Measurements from ENCODE around the gene MRI1. TPM values are rescaled to one million over a fixed set of nuclear protein-coding genes. Genes with fewer than 3 reads are reported as not detected.
"Not testable (repeated sequence)": the region's sequence is repeated elsewhere in the genome, so short reads cannot be mapped to it uniquely, and the experiment has no call there.

The MRI1 gene
- total RNA-seq, 4 donors from 2014 or later: 31.2 to 51.8 (median 42.2) TPM

DNA sequence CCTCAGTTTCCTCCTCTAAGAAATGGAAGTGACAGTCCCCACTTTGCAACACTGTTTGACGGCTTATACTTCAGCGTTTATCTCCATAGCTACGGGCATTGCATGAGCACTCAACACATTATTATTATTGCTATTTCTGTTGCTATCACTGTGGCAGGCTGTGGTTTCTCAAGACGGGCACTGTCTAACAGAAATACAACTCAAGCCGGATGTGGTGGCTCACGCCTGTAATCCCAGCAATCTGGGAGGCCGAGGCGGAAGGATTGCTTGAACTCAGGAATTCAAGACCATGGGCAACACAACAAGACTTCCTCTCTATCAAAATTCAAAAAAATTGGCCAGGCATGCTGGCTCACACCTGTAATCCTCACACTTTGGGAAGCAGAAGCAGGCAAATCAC lies 26.0 kb downstream of the MRI1 start:
- WGBS, 2 donors (ENCODE audit: low coverage in 1 of 2): no CpG with 5 or more reads among the region's 8 CpGs
- no peak overlapping the region for H3K4me3 ChIP-seq
- H3K27ac ChIP-seq: no peak overlapping the region

DNA sequence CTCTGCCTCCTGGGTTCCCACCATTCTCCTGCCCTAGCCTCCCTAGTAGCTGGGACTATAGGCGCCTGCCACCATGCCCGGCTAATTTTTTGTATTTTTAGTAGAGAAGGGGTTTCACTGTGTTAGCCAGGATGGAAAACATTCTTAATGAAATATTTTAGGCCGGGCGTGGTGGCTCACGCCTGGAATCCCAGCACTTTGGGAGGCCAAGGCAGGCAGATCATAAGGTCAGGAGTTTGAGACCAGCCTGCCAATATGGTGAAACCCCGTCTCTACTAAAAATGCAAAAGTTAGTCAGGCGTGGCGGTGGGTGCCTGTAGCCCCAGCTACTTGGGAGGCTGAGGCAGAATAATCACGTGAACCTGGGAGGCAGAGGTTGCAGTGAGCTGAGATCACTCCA lies 29.0 kb downstream of the MRI1 start:
- Histone ChIP-seq H3K27ac (peak overlapping the region in 2 of 4 donors; percentile 92 to 94), H3K4me1 (peaks cover 0 to 40% (median 12%) of the 10 kb centered on the region in 3 donors)
- not testable (repeated sequence) for H3K4me3 ChIP-seq, H3K9me3 ChIP-seq, ATAC-seq, H3K27me3 ChIP-seq, H3K36me3 ChIP-seq
- 43 to 83% methylated on average over 1 to 8 of the region's 9 CpGs for WGBS, 2 donors (ENCODE audit: low coverage in 1 of 2)

More for the DNA sequence above, 26.0 kb downstream of the MRI1 start:
- peaks cover 0 to 24% (median 0%) of the 10 kb centered on the region in 3 donors for H3K4me1 ChIP-seq
- no peaks in the 10 kb centered on the region for H3K27me3 ChIP-seq
- ATAC-seq: no peak
- no peaks in the 10 kb centered on the region for H3K36me3 ChIP-seq
- no peak for TF ChIP-seq POLR2AphosphoS5 (IDR thresholded peaks at IDR 0.05)
- TF ChIP-seq, protein P1, sequence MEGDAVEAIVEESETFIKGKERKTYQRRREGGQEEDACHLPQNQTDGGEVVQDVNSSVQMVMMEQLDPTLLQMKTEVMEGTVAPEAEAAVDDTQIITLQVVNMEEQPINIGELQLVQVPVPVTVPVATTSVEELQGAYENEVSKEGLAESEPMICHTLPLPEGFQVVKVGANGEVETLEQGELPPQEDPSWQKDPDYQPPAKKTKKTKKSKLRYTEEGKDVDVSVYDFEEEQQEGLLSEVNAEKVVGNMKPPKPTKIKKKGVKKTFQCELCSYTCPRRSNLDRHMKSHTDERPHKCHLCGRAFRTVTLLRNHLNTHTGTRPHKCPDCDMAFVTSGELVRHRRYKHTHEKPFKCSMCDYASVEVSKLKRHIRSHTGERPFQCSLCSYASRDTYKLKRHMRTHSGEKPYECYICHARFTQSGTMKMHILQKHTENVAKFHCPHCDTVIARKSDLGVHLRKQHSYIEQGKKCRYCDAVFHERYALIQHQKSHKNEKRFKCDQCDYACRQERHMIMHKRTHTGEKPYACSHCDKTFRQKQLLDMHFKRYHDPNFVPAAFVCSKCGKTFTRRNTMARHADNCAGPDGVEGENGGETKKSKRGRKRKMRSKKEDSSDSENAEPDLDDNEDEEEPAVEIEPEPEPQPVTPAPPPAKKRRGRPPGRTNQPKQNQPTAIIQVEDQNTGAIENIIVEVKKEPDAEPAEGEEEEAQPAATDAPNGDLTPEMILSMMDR (IDR thresholded peaks at IDR 0.05): no peak
- TF ChIP-seq EP300 (IDR thresholded peaks at IDR 0.05): no peak
- no peak for TF ChIP-seq POLR2A (IDR thresholded peaks at IDR 0.05)
- H3K9me3 ChIP-seq: no peaks in the 10 kb centered on the region

DNA sequence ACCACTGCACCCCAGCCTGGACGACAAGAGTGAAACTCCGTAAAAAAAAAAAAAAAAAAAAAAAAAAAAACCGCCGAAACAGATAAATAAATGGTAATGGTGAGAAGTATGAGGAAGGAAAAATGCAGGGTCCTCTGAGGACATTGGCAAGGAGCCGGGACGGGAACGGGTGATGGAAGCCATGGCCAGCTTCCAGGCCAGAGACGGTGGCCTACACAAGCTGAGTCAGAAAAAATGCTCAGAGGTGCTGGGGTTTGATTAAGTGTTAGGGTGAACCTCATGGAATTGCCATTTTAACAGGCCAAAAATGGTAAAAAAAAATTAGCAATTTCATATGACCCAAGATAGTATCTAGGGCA lies 30.1 kb downstream of the MRI1 start:
- 1% methylated on average over 8 of the region's 8 CpGs; no CpG with 5 or more reads in 1 of the 2 donors for WGBS, 2 donors (ENCODE audit: low coverage in 1 of 2)
- Histone ChIP-seq H3K27me3 (no peaks in the 10 kb centered on the region), H3K9me3 (no peaks in the 10 kb centered on the region), H3K4me1 (peaks cover 0 to 42% (median 12%) of the 10 kb centered on the region in 3 donors), H3K27ac (peak overlapping the region; percentile 81 to 94 (median 92)), H3K36me3 (no peaks in the 10 kb centered on the region), H3K4me3 (peak overlapping the region; percentile 55 to 87)
- TF ChIP-seq EP300 (IDR thresholded peaks at IDR 0.05) (no peak), POLR2AphosphoS5 (IDR thresholded peaks at IDR 0.05) (peak; percentile 91)
- ATAC-seq: peak; percentile 43

- peak; percentile 98 for ATAC-seq
Measured at GRCh38 chr19:13794757-13795589, 30.7 kb downstream of the MRI1 start, which contains the start of gene ZSWIM4. TSS of gene ZSWIM4 (plus strand) at chr19:13795443. CDS start at chr19:13795649, 206 bp downstream.

DNA sequence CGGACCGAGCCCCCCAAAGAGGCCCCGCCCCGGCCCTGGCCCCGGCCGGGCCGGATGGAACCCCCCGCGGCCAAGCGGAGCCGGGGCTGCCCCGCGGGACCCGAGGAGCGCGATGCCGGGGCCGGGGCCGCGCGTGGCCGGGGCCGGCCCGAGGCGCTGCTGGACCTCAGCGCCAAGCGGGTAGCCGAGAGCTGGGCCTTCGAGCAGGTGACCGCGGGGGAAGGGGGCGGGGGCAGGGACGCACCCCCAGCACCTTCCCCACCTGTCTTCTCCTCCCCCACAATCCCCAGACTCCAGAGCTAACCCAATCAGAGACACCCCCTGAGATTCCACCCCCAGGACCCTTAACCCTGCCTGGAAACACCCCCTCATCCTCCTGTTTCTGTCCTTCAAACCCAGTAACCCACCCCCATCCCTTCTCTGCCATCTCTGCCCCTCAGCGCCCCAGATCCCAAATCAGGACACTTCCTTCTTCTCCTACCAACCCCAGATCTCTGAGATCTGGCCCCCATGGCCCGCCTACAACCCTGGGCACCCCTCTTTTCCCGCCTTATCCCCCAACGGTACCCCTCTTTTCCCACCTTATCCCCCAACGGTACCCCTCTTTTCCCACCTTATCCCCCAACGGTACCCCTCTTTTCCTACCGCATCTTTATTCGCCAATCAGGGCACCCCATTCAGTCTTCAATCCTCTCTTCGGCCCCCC lies 31.4 kb downstream of the MRI1 start:
- no peaks in the 10 kb centered on the region for H3K9me3 ChIP-seq
- peak overlapping the region; percentile 73 to 94 (median 92) for H3K27ac ChIP-seq
- peak; percentile 22 for ATAC-seq
- TF ChIP-seq POLR2A (IDR thresholded peaks at IDR 0.05) (no peak), POLR2AphosphoS5 (IDR thresholded peaks at IDR 0.05) (no peak)
- TF ChIP-seq, protein P1 (IDR thresholded peaks at IDR 0.05): peak in 1 of 4 experiments; percentile 9
- WGBS, 2 donors (ENCODE audit: low coverage in 1 of 2): 24 to 40% methylated on average over 5 to 12 of the region's 42 CpGs
- H3K4me3 ChIP-seq: peak overlapping the region; percentile 57 to 87
- no peaks in the 10 kb centered on the region for H3K27me3 ChIP-seq
- H3K4me1 ChIP-seq: peaks cover 0 to 42% (median 12%) of the 10 kb centered on the region in 3 donors
- H3K36me3 ChIP-seq: no peaks in the 10 kb centered on the region

More at GRCh38 chr19:13794757-13795589, 30.7 kb downstream of the MRI1 start, which contains the start of gene ZSWIM4:
- no peaks in the 10 kb centered on the region for H3K9me3 ChIP-seq
- TF ChIP-seq EP300 (IDR thresholded peaks at IDR 0.05) (no peak), POLR2AphosphoS5 (IDR thresholded peaks at IDR 0.05) (peak; percentile 57), POLR2A (IDR thresholded peaks at IDR 0.05) (peak; percentile 40 to 55)
- TF ChIP-seq, protein P1 (IDR thresholded peaks at IDR 0.05): no peak
- 11% methylated on average over 4 of the region's 71 CpGs; no CpG with 5 or more reads in 1 of the 2 donors for WGBS, 2 donors (ENCODE audit: low coverage in 1 of 2)
- H3K36me3 ChIP-seq: no peaks in the 10 kb centered on the region
- no peaks in the 10 kb centered on the region for H3K27me3 ChIP-seq
- H3K27ac ChIP-seq: peak within 1 kb of the TSS; percentile 81 to 94 (median 92)
- peaks cover 0 to 42% (median 12%) of the 10 kb centered on the region in 3 donors for H3K4me1 ChIP-seq
- peak within 1 kb of the TSS; percentile 57 to 87 for H3K4me3 ChIP-seq
